Rectal smooth muscle tissue (tissue), 1 donor: Measurements from ENCODE around the gene PYDC1.

Experiments
- H3K27ac ChIP-seq: one replicate; pipeline ENCODE4 v1.7.0; 2013; ENCODE audit warnings: low read depth, low read length, inconsistent platforms
- H3K27me3 ChIP-seq: one replicate; pipeline ENCODE4 v1.7.0; 2013; ENCODE audit warnings: low read length; ENCODE audit not compliant: control insufficient read depth, insufficient read depth
- H3K36me3 ChIP-seq: one replicate; pipeline ENCODE4 v1.7.0; 2013; ENCODE audit warnings: low read length; ENCODE audit not compliant: control insufficient read depth, insufficient read depth
- H3K4me1 ChIP-seq: one replicate; pipeline ENCODE4 v1.7.0; 2013; ENCODE audit warnings: low read length; ENCODE audit not compliant: control insufficient read depth, insufficient read depth
- H3K4me3 ChIP-seq: one replicate; pipeline ENCODE4 v1.7.0; 2013; ENCODE audit warnings: low read length
- H3K9ac ChIP-seq: one replicate; pipeline ENCODE4 v1.7.0; 2013; ENCODE audit warnings: low read length

The PYDC1 gene

DNA sequence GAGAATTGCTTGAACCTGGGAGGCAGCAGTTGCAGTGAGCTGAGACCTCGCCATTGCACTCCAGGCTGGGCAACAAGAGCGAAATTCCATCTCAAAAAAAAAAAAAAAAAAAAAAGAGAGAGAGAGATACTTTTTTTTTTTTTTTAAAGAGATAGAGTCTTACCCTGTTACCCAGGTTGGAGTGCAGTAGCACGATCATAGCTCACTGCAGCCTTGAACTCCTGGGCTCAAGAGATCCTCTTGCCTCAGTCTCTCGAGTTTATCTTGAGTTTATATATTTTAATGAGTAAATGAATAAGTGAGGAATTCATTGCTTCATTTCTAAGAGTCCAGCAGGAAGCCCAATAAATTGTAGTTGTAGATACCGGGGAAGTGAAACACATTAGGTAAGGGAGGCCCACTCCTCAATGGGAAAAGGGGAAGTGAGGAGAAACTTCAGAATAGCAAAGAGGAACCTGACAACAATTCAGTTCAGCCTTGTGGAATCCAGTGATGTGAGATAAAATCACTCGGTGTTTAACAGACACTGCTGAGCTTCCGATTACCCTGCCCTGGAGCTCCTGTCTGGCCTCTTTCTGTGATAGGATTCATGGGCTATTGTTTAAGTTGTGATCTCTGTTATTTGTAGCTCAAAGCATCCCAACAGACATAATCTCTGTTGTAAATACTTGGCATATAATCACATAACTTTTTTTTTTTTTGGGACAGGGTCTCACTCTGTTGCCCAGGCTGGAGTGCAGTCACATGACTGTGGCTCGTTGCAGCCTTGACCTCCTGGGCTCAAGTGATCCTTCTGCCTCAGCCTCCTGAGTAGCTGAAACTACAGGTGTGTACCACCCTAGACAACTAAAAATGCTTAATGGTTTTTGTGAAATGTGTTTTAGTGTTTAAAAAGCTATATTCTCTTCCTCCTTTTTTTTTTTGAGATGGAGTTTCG lies 27.1 kb upstream of the PYDC1 start:
- no peak overlapping the region for H3K9ac ChIP-seq
- no peak overlapping the region for H3K4me3 ChIP-seq
- no peaks in the 10 kb centered on the region for H3K27me3 ChIP-seq
- no peaks in the 10 kb centered on the region for H3K36me3 ChIP-seq
- H3K4me1 ChIP-seq, result no peaks in the 10 kb centered on the region
- H3K27ac ChIP-seq, result no peak overlapping the region

DNA sequence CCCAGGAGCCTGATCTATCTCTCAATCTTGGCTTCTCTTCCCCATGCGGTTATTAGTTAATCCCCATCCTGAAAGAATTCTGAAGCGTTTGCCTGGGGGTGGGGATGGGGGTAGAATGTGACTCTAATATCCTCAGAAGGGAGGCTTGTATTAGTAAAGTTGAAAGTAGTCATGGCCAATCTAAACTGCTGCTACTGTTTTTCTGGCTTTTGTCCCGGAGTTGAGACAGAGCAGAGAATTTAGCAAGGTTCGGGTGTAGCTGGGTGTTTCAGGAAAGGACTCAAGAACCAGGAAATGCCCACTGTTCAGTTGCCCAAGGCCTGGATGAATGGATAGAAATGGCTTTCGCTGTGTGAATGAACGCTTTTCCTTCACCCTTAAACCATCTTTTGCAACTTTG lies 25.3 kb upstream of the PYDC1 start:
- no peak overlapping the region for H3K27ac ChIP-seq
- no peak overlapping the region for H3K4me3 ChIP-seq
- no peaks in the 10 kb centered on the region for H3K4me1 ChIP-seq
- no peaks in the 10 kb centered on the region for H3K36me3 ChIP-seq
- no peaks in the 10 kb centered on the region for H3K27me3 ChIP-seq
- H3K9ac ChIP-seq, result no peak overlapping the region

GRCh38 chr16:31238041-31238440 lies 21.1 kb upstream of the PYDC1 start:
- H3K4me1 ChIP-seq, result no peaks in the 10 kb centered on the region
- H3K9ac ChIP-seq, result no peak overlapping the region
- no peaks in the 10 kb centered on the region for H3K27me3 ChIP-seq
- no peaks in the 10 kb centered on the region for H3K36me3 ChIP-seq
- no peak overlapping the region for H3K4me3 ChIP-seq
- H3K27ac ChIP-seq, result no peak overlapping the region

- no peaks in the 10 kb centered on the region for H3K27me3 ChIP-seq
- no peak overlapping the region for H3K4me3 ChIP-seq
- H3K4me1 ChIP-seq, result no peaks in the 10 kb centered on the region
- H3K36me3 ChIP-seq, result no peaks in the 10 kb centered on the region
- H3K9ac ChIP-seq, result no peak overlapping the region
- H3K27ac ChIP-seq, result no peak overlapping the region
Measured at GRCh38 chr16:31229501-31229900, 12.6 kb upstream of the PYDC1 start.

GRCh38 chr16:31228206-31228605 lies 11.3 kb upstream of the PYDC1 start:
- H3K27me3 ChIP-seq, result no peaks in the 10 kb centered on the region
- H3K27ac ChIP-seq, result no peak overlapping the region
- no peaks in the 10 kb centered on the region for H3K36me3 ChIP-seq
- H3K4me3 ChIP-seq, result no peak overlapping the region
- H3K9ac ChIP-seq, result no peak overlapping the region
- H3K4me1 ChIP-seq, result no peaks in the 10 kb centered on the region

DNA sequence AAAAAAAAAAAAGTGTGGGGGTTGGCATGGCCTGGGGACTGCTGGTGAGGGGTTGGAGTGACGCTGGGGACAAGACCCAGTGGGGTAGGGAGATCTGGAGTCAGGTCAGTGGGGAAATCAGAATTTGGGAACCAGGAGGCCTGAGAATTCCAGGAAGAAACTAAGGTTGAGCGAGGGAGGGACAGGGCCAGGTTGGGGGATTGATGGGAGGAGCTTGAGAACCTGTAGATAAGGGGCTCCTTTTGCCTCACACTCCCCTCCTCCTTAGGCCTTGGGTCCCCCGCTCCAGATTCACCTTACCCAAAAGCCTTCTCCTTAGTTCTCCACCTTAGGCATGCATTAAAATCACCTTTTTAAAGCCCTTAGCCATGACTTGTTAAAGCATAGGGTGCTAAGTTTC lies 8.3 kb upstream of the PYDC1 start:
- no peaks in the 10 kb centered on the region for H3K36me3 ChIP-seq
- H3K27ac ChIP-seq, result no peak overlapping the region
- H3K4me1 ChIP-seq, result no peaks in the 10 kb centered on the region
- no peak overlapping the region for H3K4me3 ChIP-seq
- no peak overlapping the region for H3K9ac ChIP-seq
- no peaks in the 10 kb centered on the region for H3K27me3 ChIP-seq

DNA sequence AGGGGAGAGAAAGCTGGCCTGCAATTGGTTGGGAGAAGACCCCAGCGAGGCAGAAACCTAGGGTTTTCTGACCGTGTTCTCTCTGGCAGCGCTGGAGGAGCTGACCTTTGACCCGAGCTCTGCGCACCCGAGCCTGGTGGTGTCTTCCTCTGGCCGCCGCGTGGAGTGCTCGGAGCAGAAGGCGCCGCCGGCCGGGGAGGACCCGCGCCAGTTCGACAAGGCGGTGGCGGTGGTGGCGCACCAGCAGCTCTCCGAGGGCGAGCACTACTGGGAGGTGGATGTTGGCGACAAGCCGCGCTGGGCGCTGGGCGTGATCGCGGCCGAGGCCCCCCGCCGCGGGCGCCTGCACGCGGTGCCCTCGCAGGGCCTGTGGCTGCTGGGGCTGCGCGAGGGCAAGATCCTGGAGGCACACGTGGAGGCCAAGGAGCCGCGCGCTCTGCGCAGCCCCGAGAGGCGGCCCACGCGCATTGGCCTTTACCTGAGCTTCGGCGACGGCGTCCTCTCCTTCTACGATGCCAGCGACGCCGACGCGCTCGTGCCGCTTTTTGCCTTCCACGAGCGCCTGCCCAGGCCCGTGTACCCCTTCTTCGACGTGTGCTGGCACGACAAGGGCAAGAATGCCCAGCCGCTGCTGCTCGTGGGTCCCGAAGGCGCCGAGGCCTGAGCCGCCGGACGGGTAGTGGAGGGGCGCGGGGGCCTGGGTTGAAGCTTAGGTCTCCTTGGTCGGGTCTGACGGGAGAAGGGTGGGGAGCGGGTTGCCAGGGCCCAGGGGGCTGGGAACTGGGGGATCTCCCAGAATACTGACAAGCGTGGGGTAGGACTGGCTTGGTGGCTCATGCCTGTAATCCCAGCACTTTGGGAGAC lies 7.4 kb upstream of the PYDC1 start:
- H3K9ac ChIP-seq, result no peak overlapping the region
- no peaks in the 10 kb centered on the region for H3K4me1 ChIP-seq
- no peaks in the 10 kb centered on the region for H3K36me3 ChIP-seq
- no peak overlapping the region for H3K27ac ChIP-seq
- no peak overlapping the region for H3K4me3 ChIP-seq
- H3K27me3 ChIP-seq, result no peaks in the 10 kb centered on the region

GRCh38 chr16:31223044-31223443 lies 6.1 kb upstream of the PYDC1 start:
- Histone ChIP-seq H3K36me3 (no peaks in the 10 kb centered on the region), H3K27me3 (no peaks in the 10 kb centered on the region), H3K9ac (no peak overlapping the region), H3K4me1 (no peaks in the 10 kb centered on the region), H3K4me3 (no peak overlapping the region), H3K27ac (no peak overlapping the region)

- Histone ChIP-seq H3K36me3 (no peaks in the 10 kb centered on the region), H3K9ac (no peak overlapping the region), H3K4me3 (no peak overlapping the region), H3K27me3 (peaks cover 7% of the 10 kb centered on the region), H3K27ac (no peak overlapping the region), H3K4me1 (peaks cover 3% of the 10 kb centered on the region)
Measured at GRCh38 chr16:31221357-31222160, 4.6 kb upstream of the PYDC1 start.

- Histone ChIP-seq H3K9ac (no peak overlapping the region), H3K27ac (no peak overlapping the region), H3K36me3 (no peaks in the 10 kb centered on the region), H3K27me3 (peaks cover 19% of the 10 kb centered on the region), H3K4me3 (no peak overlapping the region), H3K4me1 (peaks cover 10% of the 10 kb centered on the region)
Measured at GRCh38 chr16:31219154-31219741, 2.3 kb upstream of the PYDC1 start.

GRCh38 chr16:31217136-31217530 lies 198 bp upstream of the PYDC1 start:
- peaks cover 10% of the 10 kb centered on the region for H3K4me1 ChIP-seq
- H3K9ac ChIP-seq, result no peak overlapping the region
- no peaks in the 10 kb centered on the region for H3K36me3 ChIP-seq
- H3K27me3 ChIP-seq, result peaks cover 19% of the 10 kb centered on the region
- no peak overlapping the region for H3K27ac ChIP-seq
- H3K4me3 ChIP-seq, result no peak overlapping the region
